Astrocyte of the hippocampus (primary cell): Measurements from ENCODE around the gene CRIM1.

Experiments
- DNase-seq: peaks from one replicate; pipeline ENCODE4 v3.0.0; 2011; ENCODE audit warnings: low read depth, low spot score

The CRIM1 gene

DNA sequence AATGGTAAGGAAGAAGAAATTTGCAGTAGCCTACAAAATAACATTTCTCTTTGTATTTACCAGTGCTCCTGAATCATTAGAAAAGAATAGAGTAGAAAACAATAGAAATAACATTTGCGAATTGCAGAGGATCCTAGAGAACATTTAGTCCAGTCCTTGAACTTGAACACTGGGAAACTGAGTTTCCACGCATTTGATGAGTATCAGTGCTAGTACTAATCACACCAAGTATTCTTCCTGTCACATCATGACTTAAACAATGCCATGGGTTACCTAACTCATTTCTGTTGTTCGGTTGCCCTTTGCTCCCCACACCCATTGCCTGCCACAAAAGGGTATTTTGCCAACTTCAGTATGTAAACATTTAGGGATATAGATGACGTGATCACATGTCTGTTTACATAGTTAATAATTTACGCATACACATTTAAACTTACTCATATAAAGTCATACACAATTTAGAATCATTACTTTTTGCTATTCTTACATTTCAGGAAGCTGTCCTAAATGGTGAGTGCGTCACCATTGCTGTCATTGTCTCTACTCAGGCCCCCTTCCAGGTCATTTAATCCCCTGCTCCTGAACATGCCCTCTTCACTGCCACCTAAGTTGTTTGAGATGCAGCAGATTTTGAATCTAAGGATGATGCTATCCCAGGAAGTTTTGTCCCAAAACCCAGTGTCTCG, 42.3 kb downstream of the CRIM1 start:
- no peak for DNase-seq

DNA sequence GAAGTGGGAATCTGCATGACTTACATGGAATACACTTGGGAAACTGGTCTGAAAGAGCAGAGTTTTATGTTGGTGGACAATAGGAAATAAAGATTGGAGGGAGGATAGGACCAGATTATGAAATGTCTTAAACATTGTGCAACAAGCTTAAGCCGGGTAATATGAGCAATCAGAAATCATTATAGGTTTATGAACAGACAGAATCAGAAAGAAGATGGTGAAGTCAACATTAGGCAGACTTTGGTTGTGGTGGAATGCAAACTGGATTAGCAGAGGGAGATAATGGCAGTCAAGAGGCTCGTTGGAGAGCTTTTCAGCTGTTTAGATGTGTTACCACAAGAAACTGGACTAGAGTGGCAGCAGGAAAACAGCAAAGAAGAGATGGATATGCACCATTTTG, 43.5 kb downstream of the CRIM1 start:
- DNase-seq: no peak

DNA sequence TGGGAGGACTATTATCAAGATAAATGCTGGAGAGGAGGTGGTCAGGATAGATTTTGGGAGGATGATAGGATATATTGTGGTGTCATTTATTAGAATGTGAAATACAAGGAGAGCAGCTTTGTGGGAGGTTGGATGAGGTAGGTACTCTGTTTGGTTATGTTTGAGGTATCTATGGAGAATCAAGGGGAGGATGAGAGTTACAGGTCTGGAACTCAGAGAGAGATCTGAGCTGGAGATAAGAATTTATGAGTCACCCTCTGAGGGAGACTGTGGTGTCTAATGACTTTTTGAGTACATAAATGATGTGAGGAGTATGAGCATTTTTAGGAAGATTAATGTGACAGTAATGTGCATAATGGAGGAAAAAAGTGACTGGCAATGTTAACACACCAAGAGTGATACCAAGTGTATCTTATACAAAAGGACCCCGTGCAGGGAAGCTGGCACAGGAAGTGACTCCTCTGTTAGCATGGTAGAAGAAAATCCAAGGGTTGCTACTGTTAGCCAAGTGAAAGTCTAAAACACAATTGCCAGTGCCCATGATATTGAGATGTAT, 48.2 kb downstream of the CRIM1 start:
- peak; percentile 79 for DNase-seq

DNA sequence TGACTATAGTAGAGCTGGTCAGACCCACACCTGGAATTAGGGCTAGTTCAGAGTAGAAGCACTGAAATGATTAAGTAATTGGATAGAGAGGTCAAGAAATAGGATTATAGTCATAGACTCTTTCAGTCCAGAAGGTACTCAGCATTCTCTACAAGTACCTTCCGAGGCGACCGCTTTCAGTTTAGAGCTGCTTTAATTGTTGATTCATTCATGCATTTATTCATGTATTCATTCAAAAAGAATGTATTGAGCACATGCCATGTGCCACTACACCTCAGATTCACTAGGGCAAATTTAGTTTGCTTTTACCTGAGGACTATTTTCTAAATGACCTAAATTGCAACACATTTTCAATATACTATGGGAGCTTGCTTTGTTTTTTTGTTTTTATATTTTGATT, 48.7 kb downstream of the CRIM1 start:
- DNase-seq: peak; percentile 82

DNA sequence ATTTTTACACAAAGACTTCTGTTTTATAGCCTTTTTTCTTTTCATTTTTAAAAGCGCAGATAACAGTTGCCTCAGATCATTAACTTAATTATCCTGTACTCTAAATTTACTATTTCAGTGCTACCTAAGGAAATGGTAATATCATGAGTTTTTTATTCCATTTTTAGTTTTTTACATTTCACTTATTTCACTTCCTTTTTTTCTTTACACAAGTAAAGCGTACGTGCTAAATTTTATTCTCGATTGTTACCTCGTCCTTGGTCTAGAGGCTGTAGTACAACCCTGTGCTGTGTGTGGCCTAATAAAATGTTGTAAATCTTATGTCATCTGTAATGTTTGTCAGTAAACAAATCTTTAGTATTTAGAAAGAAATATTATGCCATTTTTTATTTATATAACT, 49.2 kb downstream of the CRIM1 start:
- DNase-seq: no peak

DNA sequence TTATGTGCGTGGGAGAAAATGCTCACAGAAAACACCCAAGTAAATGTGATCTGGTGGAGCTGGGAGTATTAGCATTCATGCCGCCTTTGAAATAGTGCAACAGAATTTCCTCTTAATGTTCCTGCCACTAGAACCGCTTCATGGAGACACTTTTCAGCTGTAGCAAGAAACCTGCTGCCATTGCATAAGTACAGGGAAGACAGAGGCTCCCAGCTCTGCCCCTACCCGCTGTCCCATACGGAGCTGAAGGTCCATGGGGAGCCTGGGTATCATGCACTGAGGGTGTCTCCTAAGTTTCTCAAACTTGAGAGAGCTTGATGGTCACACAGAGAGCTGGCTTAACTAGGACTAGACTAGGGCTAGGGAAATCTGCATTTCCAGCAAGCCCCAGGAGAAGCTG, 49.6 kb downstream of the CRIM1 start:
- no peak for DNase-seq

DNA sequence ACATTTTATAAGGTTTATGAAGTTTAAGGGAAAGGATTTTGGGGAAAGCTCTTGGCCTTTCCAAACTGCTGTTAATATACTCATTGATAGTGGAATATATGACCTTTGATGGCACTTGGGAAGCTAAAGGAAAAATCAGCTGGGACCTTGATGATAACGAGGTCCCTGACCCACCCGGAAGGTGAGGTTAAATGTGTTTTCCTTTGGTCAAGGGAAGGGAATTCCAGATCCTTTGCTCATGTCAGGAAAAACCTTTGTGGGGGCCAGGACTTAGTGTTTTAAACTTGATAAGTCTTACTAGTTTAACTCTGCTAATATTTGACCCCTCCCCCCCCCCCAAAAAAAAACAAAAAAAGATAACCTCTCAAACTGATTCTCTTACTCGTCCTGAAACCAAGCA, 50.7 kb downstream of the CRIM1 start:
- no peak for DNase-seq

DNA sequence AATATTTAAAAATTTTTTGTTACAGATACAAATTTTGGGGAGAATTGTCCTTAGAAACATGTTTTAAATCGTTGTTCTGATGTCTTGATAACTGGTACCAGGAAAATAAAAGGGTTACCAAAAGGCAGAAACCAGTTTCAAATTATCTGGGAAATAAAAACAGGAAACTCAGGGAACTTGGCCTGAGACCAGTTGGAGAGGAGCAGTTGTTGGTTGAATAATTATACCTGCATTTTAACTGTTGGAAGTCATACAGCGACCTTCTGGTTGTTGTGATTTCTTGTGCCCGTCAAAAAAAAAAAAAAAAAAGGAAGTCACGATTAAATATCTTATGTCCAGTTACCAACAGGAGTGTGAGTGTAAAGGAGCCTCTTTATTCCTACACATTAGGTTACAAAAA, 51.8 kb downstream of the CRIM1 start:
- no peak for DNase-seq

DNA sequence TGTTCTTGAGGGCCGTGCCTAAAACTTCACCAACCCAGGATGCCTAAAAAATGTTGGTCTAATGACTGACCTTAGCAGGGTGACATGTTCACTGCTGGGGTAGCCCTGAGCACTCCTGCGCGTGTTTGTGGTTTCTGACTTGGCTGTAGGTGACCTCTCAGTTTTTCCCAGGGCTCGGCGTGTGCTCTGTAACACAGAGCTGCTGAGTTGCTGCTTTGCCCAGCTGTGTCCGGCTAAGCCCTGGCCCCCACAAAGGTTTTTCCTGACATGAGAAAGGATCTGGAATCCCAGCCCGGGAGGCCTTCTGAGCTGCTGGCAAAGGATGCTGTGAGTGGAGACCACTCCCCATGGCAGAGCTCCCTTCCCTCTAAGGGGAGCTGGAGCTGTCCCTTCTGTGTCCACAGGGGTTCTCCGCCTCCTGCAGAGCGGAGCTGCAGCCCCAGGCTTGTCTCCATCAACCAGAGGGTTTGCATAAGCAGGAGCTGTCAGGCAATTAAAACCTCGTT, 52.7 kb downstream of the CRIM1 start:
- DNase-seq: peak; percentile 84

DNA sequence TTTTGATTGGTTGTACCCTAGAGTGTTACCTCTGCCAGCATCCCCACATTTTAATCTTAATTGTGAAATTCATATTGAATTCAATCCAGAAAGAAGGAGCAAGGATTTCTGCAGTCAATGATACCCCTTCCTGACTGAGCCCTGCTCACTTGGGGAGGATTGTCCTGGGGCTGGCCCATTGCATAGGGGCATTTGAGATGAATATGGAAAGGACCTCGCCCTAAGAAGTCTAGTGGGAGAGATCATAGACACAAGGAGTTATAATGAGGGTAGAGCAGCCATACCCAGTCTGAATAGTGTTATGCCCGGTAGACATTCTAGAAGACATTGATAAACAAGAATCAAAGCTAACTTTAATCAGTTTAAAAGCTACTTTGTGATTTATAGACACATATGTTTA, 53.8 kb downstream of the CRIM1 start:
- DNase-seq: no peak

DNA sequence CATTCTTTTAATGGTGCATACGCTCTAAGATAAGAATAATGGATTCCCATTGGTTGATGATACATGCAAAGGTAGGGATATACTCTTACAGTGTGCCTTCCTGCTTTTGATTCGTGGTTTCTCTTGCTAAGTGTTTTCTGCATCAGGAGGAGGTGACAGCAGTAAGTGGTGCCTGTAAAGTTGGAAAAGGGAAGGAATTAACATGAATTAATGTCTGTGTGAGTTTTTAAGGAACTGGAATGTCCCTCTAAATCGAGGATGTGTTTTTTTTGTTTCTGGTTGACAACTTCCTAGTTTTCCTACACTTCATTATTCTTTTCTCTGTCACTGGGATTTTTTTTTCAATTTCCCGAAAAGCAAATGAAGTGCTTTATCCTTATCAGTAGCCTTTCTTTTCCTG, 54.4 kb downstream of the CRIM1 start:
- DNase-seq: no peak

DNA sequence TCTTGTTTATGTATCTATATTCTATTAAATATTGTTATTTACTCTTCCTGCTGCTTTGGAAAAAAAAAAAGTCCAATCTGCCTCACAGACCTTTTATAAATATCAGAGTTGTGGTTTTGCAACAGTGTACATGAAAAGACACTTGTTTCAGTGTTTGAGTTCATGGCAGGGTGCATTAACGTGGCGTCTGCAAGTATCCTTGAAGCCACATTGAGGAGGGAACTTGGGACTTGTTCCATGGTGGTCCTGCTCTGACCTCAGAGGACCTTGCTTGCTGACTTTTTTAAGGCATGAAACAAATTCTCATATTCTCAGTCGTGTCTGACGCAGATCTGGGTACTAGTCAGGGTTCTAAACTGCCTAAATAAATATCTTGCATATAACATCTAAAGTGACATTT, 55.1 kb downstream of the CRIM1 start:
- DNase-seq: no peak

DNA sequence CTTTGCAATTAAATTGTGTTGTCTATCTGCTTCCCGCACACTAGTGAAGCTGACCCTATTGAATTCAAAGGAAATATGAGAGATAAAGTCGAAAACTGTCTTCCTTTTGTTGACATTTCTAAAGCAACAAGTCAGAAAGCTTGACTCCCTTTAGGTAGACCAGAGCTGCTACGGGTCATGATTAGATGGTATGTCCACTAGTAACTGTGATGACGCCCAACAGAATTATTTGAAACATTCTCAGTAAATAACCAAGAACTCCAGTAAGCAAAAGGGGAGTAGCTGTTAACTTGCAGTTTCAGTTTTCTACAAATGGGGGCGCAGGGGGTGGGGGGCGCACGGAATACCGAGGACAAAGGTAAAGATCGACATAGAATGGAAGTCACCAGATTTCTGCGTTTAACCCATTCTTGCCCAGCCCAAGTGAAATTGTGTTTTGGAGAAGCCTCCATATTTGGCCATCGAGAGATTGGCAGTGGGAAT, 56.4 kb downstream of the CRIM1 start:
- no peak for DNase-seq

DNA sequence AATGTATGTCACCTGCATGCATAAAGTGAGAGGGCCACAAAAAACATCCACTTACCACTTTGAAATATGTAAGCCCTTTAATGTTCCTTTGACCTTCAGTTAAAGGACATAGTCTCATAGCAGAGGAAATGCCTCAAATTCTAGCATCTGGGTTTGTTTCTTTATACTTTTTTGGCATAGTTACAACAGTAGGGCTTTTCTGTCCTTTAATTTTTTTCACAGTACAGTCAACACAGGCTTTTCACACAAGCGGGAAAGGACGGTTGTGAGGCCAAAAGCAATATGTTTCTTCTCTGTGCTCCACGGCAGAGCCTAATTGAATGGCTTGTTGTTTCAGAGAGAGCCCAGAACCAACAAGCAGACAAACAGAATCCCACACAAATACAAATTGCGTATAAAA, 57.6 kb downstream of the CRIM1 start:
- peak; percentile 63 for DNase-seq

DNA sequence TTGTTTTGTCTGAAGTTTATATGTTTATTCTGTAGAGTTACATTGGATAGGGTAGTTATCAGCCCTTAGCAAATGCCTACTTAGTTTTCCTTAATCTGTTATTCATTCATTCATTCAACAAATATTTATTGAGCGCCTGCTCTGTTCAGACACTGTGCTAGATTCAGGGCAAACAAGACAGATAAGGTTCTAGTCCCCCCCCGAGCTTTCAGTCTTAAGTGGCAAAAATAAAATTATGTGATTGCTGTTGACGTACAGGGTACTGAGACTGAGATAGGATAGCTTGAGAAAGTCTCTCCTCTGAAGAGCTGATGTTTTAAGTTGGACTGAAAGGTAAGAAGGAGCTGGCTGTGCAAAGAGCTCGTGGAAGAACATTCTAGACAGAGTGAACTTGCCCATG, 58.7 kb downstream of the CRIM1 start:
- DNase-seq: no peak

DNA sequence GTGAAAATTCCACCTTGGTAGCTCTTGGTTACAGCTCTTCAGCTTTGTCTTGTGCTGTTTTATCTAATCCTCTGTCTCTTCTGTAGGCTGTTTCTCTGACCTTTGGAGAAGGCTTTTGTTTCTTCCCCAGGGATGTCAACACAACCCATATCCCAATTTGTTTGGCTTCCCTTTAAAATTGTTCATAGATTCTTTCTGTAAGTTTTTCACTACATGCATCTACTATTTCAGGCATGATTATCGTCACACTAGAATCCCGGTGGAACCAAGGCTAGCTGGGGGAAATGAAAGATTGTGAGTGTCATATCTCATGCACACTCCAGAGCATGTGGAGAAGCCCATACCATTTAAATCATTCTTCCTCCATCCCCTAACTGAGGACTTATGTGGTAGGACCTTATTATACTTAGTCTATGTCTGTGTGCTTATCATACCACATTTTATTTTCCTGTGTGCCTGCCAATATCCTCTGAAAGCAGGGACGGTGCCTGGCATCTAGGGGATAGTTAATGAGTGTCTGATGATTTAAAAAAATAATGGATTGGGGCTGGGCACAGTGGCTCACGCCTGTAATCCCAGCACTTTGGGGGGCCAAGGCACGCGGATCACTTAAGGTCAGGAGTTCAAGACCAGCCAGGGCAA, 59.9 kb downstream of the CRIM1 start:
- DNase-seq: no peak

DNA sequence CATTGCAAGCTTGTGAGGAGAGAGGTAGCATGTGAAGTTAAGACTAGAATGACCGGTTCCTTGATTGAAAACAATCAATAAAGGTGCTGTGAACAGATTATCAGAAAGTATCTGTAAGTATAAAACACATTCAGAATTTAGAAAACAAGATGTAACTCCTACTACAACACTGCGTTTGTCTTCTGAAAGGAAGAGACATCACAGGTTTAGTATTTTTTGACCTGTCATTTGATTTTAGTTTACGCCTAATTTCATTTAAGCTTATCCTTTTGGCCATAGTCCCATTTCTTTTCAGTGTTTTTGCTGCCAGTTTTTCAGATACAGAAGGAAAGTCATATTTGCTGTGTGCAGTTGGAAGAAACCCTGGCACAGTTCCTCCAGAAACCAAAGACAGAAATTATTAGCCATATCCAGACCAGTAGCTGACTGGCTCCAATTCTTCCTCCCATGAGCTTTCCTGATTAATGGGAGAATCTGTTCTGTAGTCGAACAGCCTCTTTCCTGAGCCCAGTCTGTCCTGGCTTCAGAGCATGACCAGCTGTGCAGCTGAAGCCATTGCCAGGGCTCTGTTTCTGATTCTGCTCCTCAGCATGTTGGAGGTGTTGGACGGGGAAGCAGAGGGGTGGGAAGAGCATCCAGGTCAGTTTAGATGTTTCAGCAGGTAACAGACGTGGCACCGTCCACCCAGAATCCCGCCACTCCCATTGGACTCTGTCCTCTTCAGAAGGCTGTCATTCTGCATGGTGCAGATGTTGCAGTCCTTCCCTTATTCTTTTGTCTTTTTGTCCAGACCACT, 61.0 kb downstream of the CRIM1 start:
- no peak for DNase-seq

DNA sequence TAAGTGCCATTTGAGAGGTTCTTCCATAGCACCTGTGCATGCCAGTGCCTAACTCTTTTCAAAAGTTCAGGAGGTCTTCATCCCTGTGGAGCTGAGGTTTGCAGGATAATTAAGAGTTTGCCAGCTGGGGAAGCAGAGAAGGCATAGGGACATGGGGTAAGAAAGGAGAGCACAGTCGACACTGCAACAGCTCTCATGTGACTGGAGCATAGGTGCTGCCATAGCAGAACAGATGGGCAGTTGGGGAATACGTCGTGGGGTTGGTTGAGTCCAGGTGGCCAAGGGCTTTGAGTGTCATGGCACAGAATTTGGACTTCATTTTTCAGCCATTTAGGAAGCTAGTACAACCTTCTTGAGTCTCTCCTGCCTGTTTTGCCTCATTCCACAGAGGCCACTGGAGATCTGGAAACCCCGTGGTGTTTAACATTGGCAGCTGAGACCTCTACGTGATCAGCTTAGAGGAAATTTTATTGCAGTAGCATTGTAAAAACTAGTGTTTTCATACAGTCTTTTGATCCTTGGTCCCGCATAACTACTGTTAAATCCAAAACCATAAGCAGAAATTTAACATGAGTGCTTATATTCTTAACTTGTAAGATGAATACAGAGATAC, 65.1 kb downstream of the CRIM1 start:
- DNase-seq: no peak

DNA sequence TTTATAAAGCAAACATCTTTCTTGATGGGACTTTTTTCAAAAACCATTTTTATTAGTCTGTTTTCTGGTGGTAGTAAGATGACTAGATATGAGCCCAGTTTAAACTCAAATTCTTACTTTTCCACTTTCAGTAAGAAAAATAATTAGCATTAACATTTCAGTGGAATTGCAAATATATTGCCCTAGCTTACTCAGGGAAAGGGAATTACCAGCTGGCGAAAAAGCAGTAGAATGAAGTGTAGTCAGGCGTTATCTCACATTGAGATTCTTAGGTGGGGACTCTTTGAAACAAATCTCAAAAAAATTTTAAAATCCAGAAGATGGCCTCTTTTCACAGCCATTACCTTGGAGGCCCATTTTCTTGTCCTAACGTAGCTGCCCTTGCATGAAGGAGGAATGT, 65.8 kb downstream of the CRIM1 start:
- no peak for DNase-seq

DNA sequence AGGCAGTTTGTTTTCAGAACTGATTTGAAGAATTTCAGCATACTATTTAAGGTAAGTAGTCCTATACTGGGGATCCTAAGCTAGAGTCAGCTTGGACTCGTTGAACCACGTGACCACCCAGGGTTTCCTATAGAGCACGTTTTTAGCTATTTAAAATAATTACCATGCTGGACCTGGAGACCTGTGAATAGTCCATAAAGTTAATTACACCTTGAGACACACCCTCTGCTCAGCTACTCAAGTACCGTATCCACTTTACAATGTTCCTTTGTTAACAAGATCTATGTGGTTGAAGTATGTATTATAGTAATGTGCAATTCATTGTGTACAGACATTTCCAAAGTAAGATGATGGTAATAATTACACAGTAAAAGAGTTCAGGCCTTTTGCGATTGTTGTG, 67.6 kb downstream of the CRIM1 start:
- no peak for DNase-seq

DNA sequence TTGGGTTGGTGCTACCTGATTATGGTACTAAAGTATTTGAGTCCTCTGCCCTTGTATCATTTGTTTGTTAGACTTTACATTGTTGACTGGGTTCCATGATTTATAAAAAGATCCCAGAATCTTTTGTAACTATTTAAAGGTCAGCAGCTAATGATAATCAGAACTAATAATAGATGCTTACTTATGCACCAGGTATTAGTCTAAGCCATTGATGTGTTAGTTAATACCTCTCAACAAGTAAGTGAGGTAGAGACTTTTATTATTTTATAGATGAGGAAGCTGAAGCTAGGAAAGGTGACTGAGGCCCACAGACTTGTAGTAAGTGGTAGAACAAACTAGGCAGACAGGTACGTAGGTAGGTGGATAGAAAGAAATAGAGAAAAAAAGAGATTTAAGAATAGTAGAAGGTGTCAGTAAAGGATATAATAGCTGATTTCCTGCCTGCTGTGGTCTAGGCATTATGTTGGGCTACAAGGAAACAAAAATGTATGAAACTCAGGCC, 68.1 kb downstream of the CRIM1 start:
- DNase-seq: no peak
